Measurements from ENCODE around the gene ATRNL1. TPM values are rescaled to one million over a fixed set of nuclear protein-coding genes. Genes with fewer than 3 reads are reported as not detected.
A peak's percentile ranks its signal among the peaks of the same experiment; 100 is the strongest.
"Not testable (repeated sequence)": the region's sequence is repeated elsewhere in the genome, so short reads cannot be mapped to it uniquely, and the experiment has no call there.

ATRNL1 gene
- polyA plus RNA-seq, 3 donors = not detected

GRCh38 chr10:115173915-115174443 lies 80.8 kb downstream of the ATRNL1 start:
- Histone ChIP-seq H3K36me3 (replicated peaks in 1 of 2; ENCODE audit: control insufficient read depth in 1 of 2, insufficient read depth in 2 of 2, low read length in 2 of 2) (no peaks in the 10 kb centered on the region), H3K4me2 (replicated peaks; ENCODE audit: extremely low read depth, low read length, poor library complexity, severe bottlenecking) (no peak overlapping the region), H3K4me3 (replicated peaks in 1 of 3; ENCODE audit: low read depth in 2 of 3, low read length in 3 of 3) (no peak overlapping the region), H2AFZ (ENCODE audit: insufficient read depth, low read depth, low read length, poor library complexity, severe bottlenecking) (no peak overlapping the region), H4K20me1 (ENCODE audit: insufficient read depth, low read length) (no peaks in the 10 kb centered on the region), H3K4me1 (ENCODE audit: control insufficient read depth in 1 of 2, insufficient read depth in 2 of 2, low read length in 2 of 2) (peaks cover 5 to 13% of the 10 kb centered on the region in 2 donors), H3K9ac (ENCODE audit: insufficient read depth, low read length, poor library complexity, severe bottlenecking) (no peak overlapping the region), H3K27me3 (ENCODE audit: control insufficient read depth in 2 of 2, insufficient read depth in 2 of 2, low read length in 2 of 2) (no peaks in the 10 kb centered on the region), H3K79me2 (ENCODE audit: insufficient read depth, low read length) (no peaks in the 10 kb centered on the region), H3K9me3 (replicated peaks in 1 of 2; ENCODE audit: control insufficient read depth in 1 of 2, insufficient read depth in 1 of 2, low read length in 2 of 2) (no peaks in the 10 kb centered on the region), H3K27ac (ENCODE audit: low read depth in 1 of 2, low read length in 2 of 2) (no peak overlapping the region)
- Mint-ChIP-seq H3K27me3 (ENCODE audit: low read depth in 3 of 3) (peaks cover 3 to 5% (median 4%) of the 10 kb centered on the region in 3 donors), H3K4me1 (peaks cover 12% of the 10 kb centered on the region), H3K9me3 (no peaks in the 10 kb centered on the region), H3K4me3 (no peak overlapping the region), H3K36me3 (no peaks in the 10 kb centered on the region), H3K27ac (no peak overlapping the region)
- WGBS (ENCODE audit: insufficient coverage) = no CpG with 5 or more reads among the region's 3 CpGs
- no peak for DNase-seq
- intact Hi-C loops (cut with micrococcal nuclease) = no loop called here
- TF ChIP-seq CTCF (IDR thresholded peaks at IDR 0.05) = no peak

GRCh38 chr10:115207276-115207675 lies 114.1 kb downstream of the ATRNL1 start:
- H2AFZ ChIP-seq (ENCODE audit: insufficient read depth, low read depth, low read length, poor library complexity, severe bottlenecking); H3K36me3 Mint-ChIP-seq; H3K4me1 Mint-ChIP-seq; H3K27me3 ChIP-seq (ENCODE audit: control insufficient read depth in 2 of 2, insufficient read depth in 2 of 2, low read length in 2 of 2); H3K4me1 ChIP-seq (ENCODE audit: control insufficient read depth in 1 of 2, insufficient read depth in 2 of 2, low read length in 2 of 2); H4K20me1 ChIP-seq (ENCODE audit: insufficient read depth, low read length); H3K27ac Mint-ChIP-seq; DNase-seq; intact Hi-C loops (cut with micrococcal nuclease); H3K9me3 ChIP-seq (replicated peaks in 1 of 2; ENCODE audit: control insufficient read depth in 1 of 2, insufficient read depth in 1 of 2, low read length in 2 of 2); H3K9me3 Mint-ChIP-seq; H3K27me3 Mint-ChIP-seq (ENCODE audit: low read depth in 3 of 3); H3K27ac ChIP-seq (ENCODE audit: low read depth in 1 of 2, low read length in 2 of 2); H3K36me3 ChIP-seq (replicated peaks in 1 of 2; ENCODE audit: control insufficient read depth in 1 of 2, insufficient read depth in 2 of 2, low read length in 2 of 2); H3K9ac ChIP-seq (ENCODE audit: insufficient read depth, low read length, poor library complexity, severe bottlenecking); H3K79me2 ChIP-seq (ENCODE audit: insufficient read depth, low read length): not testable (repeated sequence)
- no CpG with 5 or more reads among the region's 2 CpGs for WGBS (ENCODE audit: insufficient coverage)
- H3K4me3 Mint-ChIP-seq = peak overlapping the region; percentile 51 to 82
- Histone ChIP-seq H3K4me3 (replicated peaks in 1 of 3; ENCODE audit: low read depth in 2 of 3, low read length in 3 of 3) (peak overlapping the region in 1 of 3 experiments; percentile 34), H3K4me2 (replicated peaks; ENCODE audit: extremely low read depth, low read length, poor library complexity, severe bottlenecking) (peak overlapping the region; percentile 36)

Data from CD14-positive monocyte (primary cell).